ENCODE data around the gene ABL1.

DNA sequence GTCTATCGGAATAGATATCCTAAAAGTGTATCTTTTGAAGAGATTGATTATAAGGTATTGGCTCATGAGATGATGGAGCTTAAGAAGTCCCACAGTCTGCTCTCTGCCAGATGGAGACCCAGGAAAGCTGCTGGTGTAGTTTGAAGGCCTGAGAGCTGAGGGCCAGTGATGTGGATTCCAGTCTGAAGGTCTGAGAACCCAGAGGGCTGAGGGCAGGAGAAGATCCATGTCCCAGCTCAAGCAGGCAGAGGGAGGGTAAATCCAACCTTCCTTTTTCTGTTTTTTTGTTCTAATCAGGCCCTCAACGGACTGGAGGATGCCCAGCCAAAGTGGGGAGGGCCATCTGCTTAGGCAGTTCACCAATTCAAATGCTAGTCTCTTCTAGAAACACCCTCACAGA is 11.0 kb upstream of the ABL1 start:
- TF ChIP-seq EP300 (IDR thresholded peaks at IDR 0.05; ENCODE audit: borderline replicate concordance in 1 of 2, low read depth in 1 of 2, low read length in 1 of 2): no peak
- no peak for TF ChIP-seq NRF1 (IDR thresholded peaks at IDR 0.05; ENCODE audit: low read depth, low read length)
- TF ChIP-seq, protein P1, sequence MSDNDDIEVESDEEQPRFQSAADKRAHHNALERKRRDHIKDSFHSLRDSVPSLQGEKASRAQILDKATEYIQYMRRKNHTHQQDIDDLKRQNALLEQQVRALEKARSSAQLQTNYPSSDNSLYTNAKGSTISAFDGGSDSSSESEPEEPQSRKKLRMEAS (IDR thresholded peaks at IDR 0.05; ENCODE audit: low read depth): no peak
- no peak for TF ChIP-seq SIN3A (IDR thresholded peaks at IDR 0.05; ENCODE audit: borderline replicate concordance, low read depth, low read length)
- no peak for TF ChIP-seq GABPA (IDR thresholded peaks at IDR 0.05; ENCODE audit: low read depth)
- TF ChIP-seq, protein P2, sequence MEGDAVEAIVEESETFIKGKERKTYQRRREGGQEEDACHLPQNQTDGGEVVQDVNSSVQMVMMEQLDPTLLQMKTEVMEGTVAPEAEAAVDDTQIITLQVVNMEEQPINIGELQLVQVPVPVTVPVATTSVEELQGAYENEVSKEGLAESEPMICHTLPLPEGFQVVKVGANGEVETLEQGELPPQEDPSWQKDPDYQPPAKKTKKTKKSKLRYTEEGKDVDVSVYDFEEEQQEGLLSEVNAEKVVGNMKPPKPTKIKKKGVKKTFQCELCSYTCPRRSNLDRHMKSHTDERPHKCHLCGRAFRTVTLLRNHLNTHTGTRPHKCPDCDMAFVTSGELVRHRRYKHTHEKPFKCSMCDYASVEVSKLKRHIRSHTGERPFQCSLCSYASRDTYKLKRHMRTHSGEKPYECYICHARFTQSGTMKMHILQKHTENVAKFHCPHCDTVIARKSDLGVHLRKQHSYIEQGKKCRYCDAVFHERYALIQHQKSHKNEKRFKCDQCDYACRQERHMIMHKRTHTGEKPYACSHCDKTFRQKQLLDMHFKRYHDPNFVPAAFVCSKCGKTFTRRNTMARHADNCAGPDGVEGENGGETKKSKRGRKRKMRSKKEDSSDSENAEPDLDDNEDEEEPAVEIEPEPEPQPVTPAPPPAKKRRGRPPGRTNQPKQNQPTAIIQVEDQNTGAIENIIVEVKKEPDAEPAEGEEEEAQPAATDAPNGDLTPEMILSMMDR (IDR thresholded peaks at IDR 0.05): no peak
- no peak for TF ChIP-seq MXI1 (IDR thresholded peaks at IDR 0.05; ENCODE audit: low read depth, low read length)
- no peak for TF ChIP-seq RAD21 (IDR thresholded peaks at IDR 0.05; ENCODE audit: low read length)
- no peak for TF ChIP-seq FOSL2 (IDR thresholded peaks at IDR 0.05; ENCODE audit: borderline replicate concordance, low read depth)
- no peak for TF ChIP-seq RCOR1 (IDR thresholded peaks at IDR 0.05; ENCODE audit: low read length)

Measured in SK-N-SH (cell line).